Right kidney (tissue), 1 donor: ENCODE data around the gene ZPR1.
"Not testable (repeated sequence)": the region's sequence is repeated elsewhere in the genome, so short reads cannot be mapped to it uniquely, and the experiment has no call there.

Experiments
- DNase-seq: peaks from one replicate; pipeline ENCODE4 v3.0.0-alpha.2; 2016

Gene ZPR1

DNA sequence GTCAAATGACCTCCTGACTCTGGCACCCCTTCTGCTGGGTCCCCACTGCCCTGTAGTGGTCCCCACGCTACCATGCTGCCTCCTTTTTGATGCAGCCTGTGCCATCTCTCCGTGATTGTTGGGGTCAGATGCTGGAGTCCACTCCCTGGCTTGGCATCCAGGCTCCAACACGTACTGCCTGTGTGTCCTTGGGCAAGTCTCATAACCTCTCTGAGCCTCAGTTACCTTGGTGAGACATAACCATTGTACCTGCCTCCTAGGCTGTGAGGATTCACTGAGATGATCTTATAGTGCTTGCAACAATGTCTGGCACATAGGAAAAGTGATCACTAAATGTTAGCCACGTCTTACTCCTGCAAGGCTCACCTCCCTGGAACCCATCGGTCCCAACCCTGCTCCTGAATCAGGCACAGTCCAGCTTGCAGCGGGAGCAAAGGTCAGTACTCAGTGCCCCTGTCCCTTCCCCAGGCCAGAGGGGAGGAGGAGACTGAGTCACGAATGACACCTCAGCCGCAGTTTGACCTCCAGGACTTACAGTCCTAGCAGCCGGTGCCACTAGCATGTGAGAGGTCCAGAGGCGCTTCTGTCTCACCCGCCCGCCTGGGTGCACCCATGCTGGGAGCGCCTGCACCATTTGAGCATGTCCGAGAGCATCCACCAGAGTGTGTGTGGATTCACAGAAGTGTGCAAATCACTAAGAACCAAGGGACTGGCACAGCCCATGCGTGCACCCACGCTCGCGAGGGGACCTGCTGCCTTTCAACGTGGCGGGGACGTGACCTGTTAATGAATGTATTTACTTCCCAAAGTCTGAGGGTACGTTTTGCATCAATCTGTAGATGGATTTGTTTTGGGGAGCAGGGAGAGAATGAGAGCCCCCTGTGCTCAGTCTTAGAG lies 38.3 kb upstream of the ZPR1 start:
- no peak for DNase-seq

DNA sequence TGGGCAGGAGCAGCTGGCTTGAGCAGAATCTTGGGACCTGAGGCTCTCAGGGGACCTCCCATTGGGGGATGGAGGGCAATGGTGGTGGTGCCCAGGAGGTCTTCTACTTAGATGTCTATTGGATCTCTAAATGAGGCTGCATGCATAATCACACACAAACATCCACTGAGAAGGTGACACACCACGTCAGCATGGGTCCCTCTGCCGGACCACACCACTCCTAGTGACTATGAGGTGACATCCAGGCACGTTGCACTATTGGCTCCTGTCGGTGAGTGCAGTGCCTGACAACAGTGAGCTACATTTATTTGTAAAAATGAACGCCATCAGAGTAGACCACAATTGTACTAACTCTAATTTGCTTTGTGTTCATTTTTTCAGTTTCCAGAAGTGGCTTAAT lies 37.6 kb upstream of the ZPR1 start:
- no peak for DNase-seq

GRCh38 chr11:116823031-116823843 lies 35.4 kb upstream of the ZPR1 start, which contains the start of gene APOA4:
Gene APOA4, minus strand, starts transcription at chr11:116823304. Its CDS starts 113 bp downstream, at chr11:116823191.
- no peak for DNase-seq

DNA sequence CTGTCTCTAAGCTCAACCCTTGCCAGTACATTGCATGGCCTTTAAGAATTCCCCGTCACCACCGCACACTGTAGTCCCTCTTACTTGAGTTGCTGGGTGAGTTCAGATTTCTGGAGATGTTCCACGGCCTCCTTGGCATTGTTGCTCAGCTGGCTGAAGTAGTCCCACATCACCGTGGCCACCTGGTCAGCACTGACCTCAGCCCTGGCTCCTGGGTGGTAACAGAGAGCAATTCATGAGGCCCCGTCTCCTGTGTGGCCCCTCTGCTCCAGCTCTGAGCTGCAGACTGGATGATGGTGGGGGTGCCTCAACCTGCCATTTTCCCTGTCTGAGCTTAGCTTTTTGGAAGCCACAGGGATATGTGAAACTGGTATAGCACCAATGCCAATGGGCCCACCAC lies 34.8 kb upstream of the ZPR1 start:
- no peak for DNase-seq

DNA sequence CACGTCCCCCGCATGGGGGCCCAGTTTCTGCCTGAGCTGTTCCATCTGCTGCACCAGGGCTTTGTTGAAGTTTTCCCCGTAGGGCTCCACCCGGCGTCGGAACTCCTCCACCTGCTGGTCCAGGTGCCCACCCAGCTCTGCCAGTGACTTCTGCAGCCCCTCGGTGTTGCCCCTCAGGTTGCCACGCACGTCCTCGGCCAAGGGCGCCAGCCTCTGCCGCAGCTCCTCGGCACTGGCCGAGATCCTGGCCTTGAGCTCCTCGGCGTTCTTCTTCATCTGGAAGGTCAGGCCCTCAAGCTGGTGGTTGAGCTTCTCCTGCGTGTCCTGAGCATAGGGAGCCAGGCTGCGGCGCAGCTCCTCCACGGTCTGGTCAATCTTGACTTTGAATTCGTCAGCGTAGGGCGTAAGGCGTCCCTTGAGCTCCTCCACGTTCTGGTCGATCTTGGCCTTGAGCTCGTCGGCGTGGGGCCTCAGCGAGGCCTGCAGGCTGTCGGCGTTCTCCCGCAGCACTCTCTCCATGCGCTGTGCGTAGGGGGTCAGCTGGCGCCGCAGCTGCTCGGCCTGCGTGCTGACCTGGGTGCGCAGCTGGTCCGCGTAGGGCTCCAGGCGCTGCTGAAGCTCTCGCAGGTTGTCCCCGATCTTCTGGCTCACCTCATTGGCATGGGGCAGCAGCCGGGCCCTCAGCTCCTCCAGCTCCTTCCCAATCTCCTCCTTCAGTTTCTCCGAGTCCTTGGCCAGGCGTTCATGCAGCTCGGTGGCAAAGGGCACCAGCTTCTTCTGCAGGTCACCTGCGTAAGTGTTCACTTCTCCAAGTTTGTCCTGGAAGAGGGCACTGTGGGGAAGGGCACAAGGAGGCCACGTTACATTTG lies 33.5 kb upstream of the ZPR1 start:
- DNase-seq, result no peak

DNA sequence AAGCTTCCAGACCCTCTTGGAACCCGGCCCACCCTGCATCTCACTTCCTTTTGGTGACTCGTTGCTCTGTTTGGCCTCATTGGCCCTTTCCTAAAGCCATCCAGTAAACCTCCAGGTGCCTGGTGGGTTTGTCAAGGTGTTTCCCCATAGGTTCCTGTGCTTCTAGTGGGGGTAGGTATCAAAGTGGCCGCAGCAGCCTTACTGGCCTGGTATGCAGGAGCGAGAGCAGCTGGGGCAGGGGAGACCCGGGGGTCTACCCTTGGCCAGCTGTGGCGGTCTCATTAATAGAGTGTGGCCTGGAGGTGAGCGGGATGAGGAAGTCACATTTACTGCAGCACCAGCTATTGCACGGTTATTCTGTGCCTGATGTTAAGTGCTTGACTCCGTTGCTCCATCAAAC lies 31.2 kb upstream of the ZPR1 start:
- no peak for DNase-seq

DNA sequence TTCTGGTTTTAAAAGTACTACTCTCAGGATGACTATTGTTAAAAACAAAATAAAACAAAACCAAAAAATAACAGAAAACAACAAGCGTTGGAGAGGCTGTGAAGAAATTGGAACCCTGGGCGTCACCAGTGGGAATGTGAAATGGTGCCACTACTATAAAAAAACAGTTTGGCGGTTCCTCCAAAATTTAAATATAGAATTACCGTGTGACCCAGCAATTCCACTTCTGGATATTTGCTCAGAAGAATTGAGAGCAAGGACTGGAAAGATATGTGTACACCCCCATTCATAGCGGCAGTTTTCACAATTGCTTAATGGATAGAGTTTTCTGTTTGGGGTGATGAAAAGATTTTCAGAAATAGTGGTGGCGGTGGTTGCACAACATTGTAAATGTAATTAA lies 26.7 kb upstream of the ZPR1 start:
- no peak for DNase-seq

GRCh38 chr11:116813781-116814471 lies 26.1 kb upstream of the ZPR1 start:
- no peak for DNase-seq

DNA sequence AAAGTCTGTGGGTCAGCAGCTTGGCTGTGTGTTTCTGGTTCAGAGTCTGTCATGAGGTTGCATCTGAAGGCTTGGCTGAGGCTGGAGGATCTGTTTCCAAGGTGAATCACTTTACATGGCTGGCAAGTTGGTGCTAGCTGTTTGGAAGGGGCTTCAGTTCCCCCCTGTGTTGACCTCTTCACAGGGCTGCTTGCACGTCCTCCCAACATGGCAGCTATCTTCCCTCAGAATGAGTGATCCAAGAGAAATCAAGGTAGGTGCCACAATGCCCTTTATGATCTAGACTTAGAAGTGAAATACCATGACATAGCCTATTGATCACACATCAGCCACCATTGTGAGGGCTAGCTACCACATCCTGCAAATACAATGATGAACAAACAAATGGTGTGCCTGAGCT lies 25.3 kb upstream of the ZPR1 start:
- DNase-seq, result no peak

DNA sequence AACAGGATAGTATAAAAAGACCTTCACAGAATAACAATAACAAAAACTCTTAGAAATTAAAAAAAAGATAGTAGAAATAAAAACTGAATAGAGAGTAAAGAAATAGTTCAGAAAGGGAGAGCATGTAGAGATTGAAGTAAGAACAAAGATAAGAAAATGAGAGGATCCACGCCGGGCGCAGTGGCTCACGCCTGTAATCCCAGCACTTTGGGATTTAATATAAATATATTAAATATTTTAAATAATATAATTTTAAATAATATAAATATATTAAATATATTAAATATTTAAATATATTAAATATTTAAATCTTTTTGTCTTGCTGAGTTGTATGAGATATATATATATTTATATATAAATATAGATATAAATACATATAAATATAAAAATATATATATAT lies 24.3 kb upstream of the ZPR1 start:
- DNase-seq, result no peak

- no peak for DNase-seq
Observed at GRCh38 chr11:116811194-116811593, 23.4 kb upstream of the ZPR1 start.

GRCh38 chr11:116808262-116809175 lies 20.7 kb upstream of the ZPR1 start:
- no peak for DNase-seq

- no peak for DNase-seq
Observed at GRCh38 chr11:116807601-116808261, 19.9 kb upstream of the ZPR1 start.

DNA sequence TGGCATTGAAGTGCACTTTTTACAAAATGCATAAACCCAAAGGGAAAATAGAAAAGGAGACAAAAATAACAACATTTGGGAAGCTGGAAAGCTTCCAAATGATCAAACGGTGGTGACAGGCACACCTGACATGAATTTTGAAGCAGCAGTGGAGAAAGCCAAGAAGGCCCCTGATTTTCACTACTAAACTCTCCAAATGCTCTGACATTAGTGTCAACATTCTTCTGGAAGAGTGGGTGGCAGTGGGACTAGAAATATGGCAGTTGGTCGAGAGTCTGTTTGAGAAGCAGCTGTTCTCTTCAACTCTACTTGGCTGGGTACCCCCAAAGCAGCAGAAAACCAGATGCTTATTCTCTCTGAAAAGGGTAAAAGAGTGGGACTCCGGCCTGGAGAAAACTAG lies 16.2 kb upstream of the ZPR1 start:
- no peak for DNase-seq

DNA sequence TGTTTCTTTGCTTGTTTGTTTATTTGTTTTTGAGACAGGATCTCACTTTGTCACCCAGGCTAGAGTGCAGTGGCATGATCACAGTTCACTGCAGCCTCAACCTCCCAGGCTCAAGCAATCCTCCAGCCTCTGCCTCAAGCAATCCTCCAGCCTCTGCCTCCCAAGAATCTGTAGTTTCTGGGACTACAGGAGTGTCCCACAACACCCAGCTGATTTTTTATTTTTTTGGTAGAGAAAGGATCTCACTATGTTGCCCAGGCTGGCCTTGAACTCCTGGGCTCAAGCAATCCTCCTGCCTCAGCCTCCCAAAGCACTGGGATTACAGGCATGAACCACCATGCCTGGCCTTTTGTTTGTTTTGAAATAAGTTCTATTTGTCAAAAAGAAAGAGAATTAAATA lies 13.8 kb upstream of the ZPR1 start:
- not testable (repeated sequence) for DNase-seq

DNA sequence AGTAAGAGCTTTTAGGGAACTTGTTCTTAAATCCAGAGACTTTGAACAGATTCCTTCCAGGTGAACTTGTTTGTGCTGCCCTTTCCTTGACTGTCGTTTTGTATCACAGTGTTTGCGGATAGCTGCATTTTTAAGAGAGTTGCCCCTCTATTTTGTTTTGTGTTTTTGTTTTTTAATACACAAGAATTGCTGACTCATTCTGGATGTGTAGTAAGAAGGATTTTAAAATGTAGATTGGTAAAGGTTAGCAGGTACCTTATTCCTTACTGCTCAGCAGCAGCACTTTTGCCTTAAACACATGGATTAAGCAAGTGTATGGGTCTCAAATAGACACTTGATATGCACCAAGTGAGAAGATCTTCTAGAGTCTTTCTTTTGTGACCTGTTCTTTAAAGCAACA lies 12.8 kb upstream of the ZPR1 start:
- no peak for DNase-seq

DNA sequence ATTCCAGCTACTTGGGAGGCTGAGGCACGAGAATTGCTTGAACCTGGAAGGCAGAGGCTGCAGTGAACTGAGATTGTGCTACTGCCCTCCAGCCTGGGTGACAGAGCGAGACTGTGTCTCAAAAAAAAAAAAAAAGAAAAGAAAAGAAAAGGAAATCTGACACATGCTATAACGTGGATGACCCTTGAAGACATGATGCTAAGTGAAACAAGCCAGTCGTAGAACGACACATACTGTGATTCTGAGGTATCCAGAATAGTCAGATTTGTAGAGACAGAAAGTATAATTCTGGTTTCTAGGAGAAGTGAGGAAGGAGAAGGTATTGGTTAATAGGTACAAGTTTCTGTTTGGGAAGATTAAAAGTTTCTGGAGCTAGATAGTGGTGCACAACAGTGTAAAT lies 10.5 kb upstream of the ZPR1 start:
- no peak for DNase-seq

GRCh38 chr11:116797816-116798215 lies 10.0 kb upstream of the ZPR1 start:
- DNase-seq, result no peak

DNA sequence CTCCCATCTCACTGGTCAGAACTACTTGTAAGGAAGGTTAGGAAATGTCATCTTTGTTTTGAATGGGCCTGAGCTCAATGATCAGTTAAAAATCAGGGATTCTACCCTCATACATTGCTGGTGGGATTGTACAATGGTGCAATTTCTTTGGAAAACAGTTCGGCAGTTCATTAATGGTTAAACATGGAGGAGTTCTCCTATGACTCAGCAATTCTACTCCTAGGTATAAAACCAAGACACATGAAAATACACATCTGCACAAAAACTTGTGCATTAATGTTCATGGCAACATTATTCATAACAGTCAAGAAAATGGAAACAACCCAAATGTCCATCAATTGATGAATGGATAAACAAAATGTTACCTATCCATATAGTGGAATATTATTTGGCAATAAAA lies 8.7 kb upstream of the ZPR1 start:
- no peak for DNase-seq

- DNase-seq, result no peak
Observed at GRCh38 chr11:116794851-116795250, 7.0 kb upstream of the ZPR1 start.
